Hepatocyte (in vitro differentiated cells): Measurements from ENCODE around the gene RGS13.

ENCODE experiments used
- CTCF ChIP-seq: fragments of 200-600 bp; sonication (generic); IDR thresholded peaks from 2 replicates; pipeline ENCODE4 v1.5.1; 2016; ENCODE audit warnings: antibody characterized with exemption, mild to moderate bottlenecking; ENCODE audit not compliant: poor library complexity
- EZH2phosphoT487 ChIP-seq: fragments of 200-600 bp; sonication (generic); IDR thresholded peaks from one replicate; pipeline ENCODE4 v1.6.1; 2018; ENCODE audit warnings: antibody characterized with exemption, mild to moderate bottlenecking, low read depth, moderate library complexity; ENCODE audit not compliant: unreplicated experiment, severe bottlenecking

- TF ChIP-seq CTCF (no peak), EZH2phosphoT487 (no peak)
Observed at GRCh38 chr1:192705510-192705909, 69.6 kb downstream of the RGS13 start.
